Measurements from ENCODE around the gene EPN2. TPM values are rescaled to one million over a fixed set of nuclear protein-coding genes. Genes with fewer than 3 reads are reported as not detected.
"Not testable (repeated sequence)": the region's sequence is repeated elsewhere in the genome, so short reads cannot be mapped to it uniquely, and the experiment has no call there.

The EPN2 gene
- total RNA-seq, 1 donor from 2014 or later, result 18.3 TPM

GRCh38 chr17:19274893-19275292 is 37.7 kb downstream of the EPN2 start:
- H3K4me3 ChIP-seq (ENCODE audit: low read length in 3 of 3), result no peak overlapping the region
- peak overlapping the region; percentile 21 for H3K27ac ChIP-seq (ENCODE audit: low read depth, low read length)
- peaks cover 33 to 40% (median 38%) of the 10 kb centered on the region in 3 donors for H3K4me1 ChIP-seq (ENCODE audit: control insufficient read depth in 3 of 3, insufficient read depth in 3 of 3, low read length in 3 of 3)

GRCh38 chr17:19275457-19276127 is 38.4 kb downstream of the EPN2 start:
- peaks cover 3 to 4% (median 4%) of the 10 kb centered on the region in 3 donors for H3K36me3 ChIP-seq (ENCODE audit: control insufficient read depth in 3 of 3, insufficient read depth in 3 of 3, low read length in 3 of 3)
- H3K27me3 ChIP-seq (ENCODE audit: control insufficient read depth in 3 of 3, insufficient read depth in 3 of 3, low read length in 3 of 3), result no peaks in the 10 kb centered on the region
- H3K9ac ChIP-seq (ENCODE audit: low read depth in 1 of 3, low read length in 3 of 3), result no peak overlapping the region
- H3K27ac ChIP-seq (ENCODE audit: low read depth, low read length), result no peak overlapping the region
- H3K9me3 ChIP-seq (ENCODE audit: control insufficient read depth in 3 of 3, low read length in 3 of 3), result no peaks in the 10 kb centered on the region
- H3K4me1 ChIP-seq (ENCODE audit: control insufficient read depth in 3 of 3, insufficient read depth in 3 of 3, low read length in 3 of 3), result peaks cover 30 to 34% (median 32%) of the 10 kb centered on the region in 3 donors
- no peak overlapping the region for H3K4me3 ChIP-seq (ENCODE audit: low read length in 3 of 3)

More at GRCh38 chr17:19274893-19275292, 37.7 kb downstream of the EPN2 start:
- H3K9ac ChIP-seq (ENCODE audit: low read depth in 1 of 3, low read length in 3 of 3), result no peak overlapping the region
- no peaks in the 10 kb centered on the region for H3K9me3 ChIP-seq (ENCODE audit: control insufficient read depth in 3 of 3, low read length in 3 of 3)
- H3K27me3 ChIP-seq (ENCODE audit: control insufficient read depth in 3 of 3, insufficient read depth in 3 of 3, low read length in 3 of 3), result no peaks in the 10 kb centered on the region
- peaks cover 3 to 4% (median 4%) of the 10 kb centered on the region in 3 donors for H3K36me3 ChIP-seq (ENCODE audit: control insufficient read depth in 3 of 3, insufficient read depth in 3 of 3, low read length in 3 of 3)

DNA sequence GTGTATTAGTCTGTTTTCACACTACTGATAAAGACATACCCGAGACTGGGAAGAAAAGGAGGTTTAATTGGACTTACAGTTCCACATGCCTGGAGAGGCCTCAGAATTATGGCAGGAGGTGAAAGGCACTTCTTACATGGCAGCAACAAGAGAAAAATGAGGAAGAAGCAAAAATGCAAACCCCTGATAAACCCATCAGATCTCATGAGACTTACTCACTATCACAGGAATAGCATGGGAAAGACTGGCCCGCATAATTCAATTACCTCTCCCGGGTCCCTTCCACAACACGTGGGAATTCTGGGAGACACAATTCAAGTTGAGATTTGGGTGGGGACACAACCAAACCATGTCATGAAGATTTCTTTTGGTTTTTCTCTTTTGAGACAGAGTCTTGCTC is 41.1 kb downstream of the EPN2 start:
- H3K9me3 ChIP-seq (ENCODE audit: control insufficient read depth in 3 of 3, low read length in 3 of 3); H3K27me3 ChIP-seq (ENCODE audit: control insufficient read depth in 3 of 3, insufficient read depth in 3 of 3, low read length in 3 of 3); H3K27ac ChIP-seq (ENCODE audit: low read depth, low read length); H3K4me3 ChIP-seq (ENCODE audit: low read length in 3 of 3); H3K9ac ChIP-seq (ENCODE audit: low read depth in 1 of 3, low read length in 3 of 3); H3K36me3 ChIP-seq (ENCODE audit: control insufficient read depth in 3 of 3, insufficient read depth in 3 of 3, low read length in 3 of 3): not testable (repeated sequence)
- H3K4me1 ChIP-seq (ENCODE audit: control insufficient read depth in 3 of 3, insufficient read depth in 3 of 3, low read length in 3 of 3), result peaks cover 9 to 13% (median 12%) of the 10 kb centered on the region in 3 donors

DNA sequence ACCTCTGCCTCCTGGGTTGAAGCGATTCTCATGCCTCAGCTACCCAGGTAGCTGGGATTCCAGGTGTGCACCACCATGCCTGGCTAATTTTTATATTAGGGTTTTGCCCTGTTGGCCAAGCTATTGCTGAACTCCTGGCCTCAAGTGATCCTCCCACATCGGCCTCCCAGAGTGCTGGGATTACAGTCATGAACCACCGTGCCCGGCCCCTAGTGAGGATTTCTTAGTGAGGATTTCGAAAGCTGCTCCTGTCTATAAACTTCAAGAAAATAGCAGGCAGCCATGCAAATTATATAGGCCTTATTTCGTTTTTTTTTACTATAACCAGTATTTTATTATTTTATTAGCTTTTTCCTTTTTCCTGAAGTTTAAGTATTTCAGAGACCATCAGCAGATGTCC is 41.6 kb downstream of the EPN2 start:
- no peak overlapping the region for H3K4me3 ChIP-seq (ENCODE audit: low read length in 3 of 3)
- H3K9me3 ChIP-seq (ENCODE audit: control insufficient read depth in 3 of 3, low read length in 3 of 3), result no peaks in the 10 kb centered on the region
- H3K27ac ChIP-seq (ENCODE audit: low read depth, low read length), result no peak overlapping the region
- no peaks in the 10 kb centered on the region for H3K27me3 ChIP-seq (ENCODE audit: control insufficient read depth in 3 of 3, insufficient read depth in 3 of 3, low read length in 3 of 3)
- H3K36me3 ChIP-seq (ENCODE audit: control insufficient read depth in 3 of 3, insufficient read depth in 3 of 3, low read length in 3 of 3), result peaks cover 4 to 12% (median 10%) of the 10 kb centered on the region in 3 donors
- no peak overlapping the region for H3K9ac ChIP-seq (ENCODE audit: low read depth in 1 of 3, low read length in 3 of 3)
- peaks cover 12 to 13% (median 12%) of the 10 kb centered on the region in 3 donors for H3K4me1 ChIP-seq (ENCODE audit: control insufficient read depth in 3 of 3, insufficient read depth in 3 of 3, low read length in 3 of 3)

DNA sequence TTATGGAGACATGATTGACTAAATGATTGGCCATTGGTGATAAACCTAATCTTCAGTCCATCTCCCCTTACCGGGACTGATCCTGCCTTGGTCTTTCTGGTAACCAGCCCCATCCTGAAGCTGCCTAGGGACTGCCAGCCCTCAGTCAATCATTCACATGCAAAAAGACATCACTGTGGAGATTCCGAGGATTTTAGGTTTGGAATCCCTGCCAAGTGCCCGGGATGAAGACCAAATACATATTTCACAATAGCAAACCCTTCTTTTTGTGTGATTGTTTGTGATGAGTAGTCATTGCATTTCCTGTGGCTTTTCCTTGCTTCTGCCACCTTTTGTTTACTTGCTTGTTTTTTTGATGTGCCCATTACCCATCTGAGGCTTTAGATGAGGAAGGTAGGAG is 44.0 kb downstream of the EPN2 start:
- H3K9ac ChIP-seq (ENCODE audit: low read depth in 1 of 3, low read length in 3 of 3), result no peak overlapping the region
- peaks cover 0 to 10% (median 9%) of the 10 kb centered on the region in 3 donors for H3K36me3 ChIP-seq (ENCODE audit: control insufficient read depth in 3 of 3, insufficient read depth in 3 of 3, low read length in 3 of 3)
- peaks cover 9 to 24% (median 19%) of the 10 kb centered on the region in 3 donors for H3K4me1 ChIP-seq (ENCODE audit: control insufficient read depth in 3 of 3, insufficient read depth in 3 of 3, low read length in 3 of 3)
- no peaks in the 10 kb centered on the region for H3K27me3 ChIP-seq (ENCODE audit: control insufficient read depth in 3 of 3, insufficient read depth in 3 of 3, low read length in 3 of 3)
- no peak overlapping the region for H3K4me3 ChIP-seq (ENCODE audit: low read length in 3 of 3)
- no peak overlapping the region for H3K27ac ChIP-seq (ENCODE audit: low read depth, low read length)
- no peaks in the 10 kb centered on the region for H3K9me3 ChIP-seq (ENCODE audit: control insufficient read depth in 3 of 3, low read length in 3 of 3)

- Histone ChIP-seq H3K4me3 (ENCODE audit: low read length in 3 of 3) (no peak overlapping the region), H3K4me1 (ENCODE audit: control insufficient read depth in 3 of 3, insufficient read depth in 3 of 3, low read length in 3 of 3) (peaks cover 24 to 36% (median 32%) of the 10 kb centered on the region in 3 donors), H3K27me3 (ENCODE audit: control insufficient read depth in 3 of 3, insufficient read depth in 3 of 3, low read length in 3 of 3) (no peaks in the 10 kb centered on the region), H3K9me3 (ENCODE audit: control insufficient read depth in 3 of 3, low read length in 3 of 3) (no peaks in the 10 kb centered on the region), H3K9ac (ENCODE audit: low read depth in 1 of 3, low read length in 3 of 3) (peak overlapping the region in 1 of 3 donors; percentile 8), H3K27ac (ENCODE audit: low read depth, low read length) (no peak overlapping the region), H3K36me3 (ENCODE audit: control insufficient read depth in 3 of 3, insufficient read depth in 3 of 3, low read length in 3 of 3) (peaks cover 0 to 10% (median 9%) of the 10 kb centered on the region in 3 donors)
These were observed 47.1 kb downstream of the EPN2 start for GRCh38 chr17:19284005-19284959.

DNA sequence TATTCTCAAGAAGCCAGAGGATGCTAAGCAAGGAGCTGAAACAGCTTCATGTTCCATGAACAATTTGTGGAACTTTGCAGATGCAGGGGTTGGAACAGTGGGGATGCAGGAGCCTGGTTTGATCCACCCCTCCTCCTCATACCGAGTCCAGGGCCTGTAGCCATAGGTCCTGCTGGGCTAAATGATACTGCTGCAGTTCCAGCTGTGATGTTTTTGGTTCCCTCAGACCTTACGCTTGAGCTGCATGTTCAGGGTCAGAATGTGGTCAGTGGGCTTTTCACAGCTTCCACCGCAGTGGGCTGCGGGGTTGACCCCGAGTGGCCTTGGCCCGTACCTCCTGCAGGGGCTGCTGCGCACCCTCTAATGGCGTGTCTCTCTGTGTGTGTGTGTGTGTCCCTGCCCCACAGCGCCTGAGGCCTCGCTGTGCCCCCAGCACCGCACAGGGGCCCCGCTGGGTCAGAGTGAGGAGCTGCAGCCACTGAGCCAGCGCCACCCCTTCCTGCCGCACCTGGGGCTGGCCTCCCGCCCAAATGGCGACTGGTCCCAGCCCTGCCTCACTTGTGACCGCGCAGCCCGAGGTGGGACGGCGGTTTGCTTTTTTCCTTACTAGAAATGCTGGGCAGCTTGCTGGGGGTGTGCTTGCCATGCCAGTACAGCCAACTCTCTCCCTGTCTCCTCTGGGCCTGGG is 48.2 kb downstream of the EPN2 start:
- Histone ChIP-seq H3K4me1 (ENCODE audit: control insufficient read depth in 3 of 3, insufficient read depth in 3 of 3, low read length in 3 of 3) (peaks cover 33 to 44% (median 38%) of the 10 kb centered on the region in 3 donors), H3K9ac (ENCODE audit: low read depth in 1 of 3, low read length in 3 of 3) (no peak overlapping the region), H3K9me3 (ENCODE audit: control insufficient read depth in 3 of 3, low read length in 3 of 3) (no peaks in the 10 kb centered on the region), H3K27me3 (ENCODE audit: control insufficient read depth in 3 of 3, insufficient read depth in 3 of 3, low read length in 3 of 3) (no peaks in the 10 kb centered on the region), H3K36me3 (ENCODE audit: control insufficient read depth in 3 of 3, insufficient read depth in 3 of 3, low read length in 3 of 3) (peaks cover 0 to 10% (median 9%) of the 10 kb centered on the region in 3 donors), H3K4me3 (ENCODE audit: low read length in 3 of 3) (no peak overlapping the region), H3K27ac (ENCODE audit: low read depth, low read length) (no peak overlapping the region)

- H3K9ac ChIP-seq (ENCODE audit: low read depth in 1 of 3, low read length in 3 of 3), result peak overlapping the region; percentile 8 to 72 (median 69)
- peaks cover 37 to 51% (median 43%) of the 10 kb centered on the region in 3 donors for H3K4me1 ChIP-seq (ENCODE audit: control insufficient read depth in 3 of 3, insufficient read depth in 3 of 3, low read length in 3 of 3)
- peaks cover 0 to 10% (median 9%) of the 10 kb centered on the region in 3 donors for H3K36me3 ChIP-seq (ENCODE audit: control insufficient read depth in 3 of 3, insufficient read depth in 3 of 3, low read length in 3 of 3)
- no peak overlapping the region for H3K27ac ChIP-seq (ENCODE audit: low read depth, low read length)
- no peaks in the 10 kb centered on the region for H3K27me3 ChIP-seq (ENCODE audit: control insufficient read depth in 3 of 3, insufficient read depth in 3 of 3, low read length in 3 of 3)
- H3K4me3 ChIP-seq (ENCODE audit: low read length in 3 of 3), result peak overlapping the region; percentile 35 to 56 (median 38)
- no peaks in the 10 kb centered on the region for H3K9me3 ChIP-seq (ENCODE audit: control insufficient read depth in 3 of 3, low read length in 3 of 3)
These were observed 49.7 kb downstream of the EPN2 start for GRCh38 chr17:19286751-19287341.

DNA sequence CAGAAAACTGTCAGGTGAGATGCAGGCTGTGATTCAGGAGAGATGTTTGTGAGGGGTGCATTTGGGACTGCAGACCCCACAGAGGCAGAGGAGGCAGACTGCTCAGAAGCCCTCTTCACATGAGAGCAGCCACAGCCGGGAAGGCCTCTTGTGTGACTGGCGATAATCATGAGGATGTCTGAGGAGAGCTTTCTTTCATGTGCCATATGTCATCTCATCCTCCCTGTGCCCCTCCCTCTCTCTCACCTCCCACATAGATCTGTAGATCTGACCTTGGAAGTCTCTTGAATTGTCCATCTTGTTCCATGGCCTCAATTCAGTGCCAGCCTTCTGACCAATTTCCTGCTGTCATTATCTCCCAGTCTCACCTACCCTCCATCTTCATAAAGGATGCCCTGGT is 50.5 kb downstream of the EPN2 start:
- Histone ChIP-seq H3K36me3 (ENCODE audit: control insufficient read depth in 3 of 3, insufficient read depth in 3 of 3, low read length in 3 of 3) (peaks cover 0 to 10% (median 6%) of the 10 kb centered on the region in 3 donors), H3K4me1 (ENCODE audit: control insufficient read depth in 3 of 3, insufficient read depth in 3 of 3, low read length in 3 of 3) (peaks cover 38 to 56% (median 45%) of the 10 kb centered on the region in 3 donors), H3K9ac (ENCODE audit: low read depth in 1 of 3, low read length in 3 of 3) (peak overlapping the region in 1 of 3 donors; percentile 69), H3K4me3 (ENCODE audit: low read length in 3 of 3) (no peak overlapping the region), H3K9me3 (ENCODE audit: control insufficient read depth in 3 of 3, low read length in 3 of 3) (no peaks in the 10 kb centered on the region), H3K27ac (ENCODE audit: low read depth, low read length) (no peak overlapping the region), H3K27me3 (ENCODE audit: control insufficient read depth in 3 of 3, insufficient read depth in 3 of 3, low read length in 3 of 3) (no peaks in the 10 kb centered on the region)

Measured in skeletal muscle tissue (tissue), 4 donors.